Measurements from ENCODE around the gene ZCCHC3.

GRCh38 chr20:308427-309038, 11.2 kb downstream of the ZCCHC3 start:
- TF ChIP-seq CTCF (IDR thresholded peaks at IDR 0.05) (no peak), ELF4 (CRISPR knock-in tag; IDR thresholded peaks at IDR 0.05; ENCODE audit: low read depth) (no peak), E2F4 (CRISPR knock-in tag; IDR thresholded peaks at IDR 0.05; ENCODE audit: borderline replicate concordance, low read depth) (no peak), IRF1 (CRISPR knock-in tag; IDR thresholded peaks at IDR 0.05) (no peak), ZNF138 (CRISPR knock-in tag; conservative IDR thresholded peaks at IDR 0.05) (no peak), ZNF532 (CRISPR knock-in tag; IDR thresholded peaks at IDR 0.05; ENCODE audit: borderline replicate concordance) (no peak), USF1 (CRISPR knock-in tag; IDR thresholded peaks at IDR 0.05) (no peak), JUN (CRISPR knock-in tag; IDR thresholded peaks at IDR 0.05) (no peak), TP53 (CRISPR knock-in tag; IDR thresholded peaks at IDR 0.05) (no peak), MAX (CRISPR knock-in tag; IDR thresholded peaks at IDR 0.05) (no peak), GRHL2 (CRISPR knock-in tag; IDR thresholded peaks at IDR 0.05; ENCODE audit: insufficient replicate concordance, severe bottlenecking) (no peak)

All from WTC11 (cell line).